Suprapubic skin (tissue), 4 donors: ENCODE results near the gene DYRK1B. TPM values are rescaled to one million over a fixed set of nuclear protein-coding genes. Genes with fewer than 3 reads are reported as not detected.

ENCODE experiments used
- DNase-seq, 2 donors: peaks; one replicate each; pipeline ENCODE4 v3.0.0-alpha.2; 2019; ENCODE audit warnings: low spot score in 2 of 2
- H3K27ac ChIP-seq: fragments of 200-600 bp; sonication (generic); one replicate; pipeline ENCODE4 v1.5.1; 2019
- H3K27me3 ChIP-seq: fragments of 200-600 bp; sonication (generic); one replicate; pipeline ENCODE4 v1.5.1; 2019
- H3K36me3 ChIP-seq: fragments of 200-600 bp; sonication (generic); one replicate; pipeline ENCODE4 v1.5.1; 2019
- H3K4me1 ChIP-seq: fragments of 200-600 bp; sonication (generic); one replicate; pipeline ENCODE4 v1.5.1; 2019
- H3K4me3 ChIP-seq: fragments of 200-600 bp; sonication (generic); one replicate; pipeline ENCODE4 v1.5.1; 2019; ENCODE audit warnings: mild to moderate bottlenecking
- H3K9me3 ChIP-seq: fragments of 200-600 bp; sonication (generic); one replicate; pipeline ENCODE4 v1.5.1; 2019
- CTCF ChIP-seq, 2 donors: fragments of 200-600 bp in 1 of 2; fragments of 450-650 bp in 1 of 2; sonication (generic) in 1 of 2; IDR thresholded peaks; one replicate each; pipeline ENCODE4 v1.5.1; 2016 to 2019; ENCODE audit warnings: antibody characterized with exemption in 2 of 2, mild to moderate bottlenecking in 1 of 2, moderate library complexity in 1 of 2
- EP300 ChIP-seq: sonication (generic); formaldehyde crosslinking; IDR thresholded peaks from one replicate; pipeline ENCODE4 v1.6.1; 2017; ENCODE audit warnings: antibody characterized with exemption
- POLR2A ChIP-seq, 2 donors: fragments of 450-650 bp; IDR thresholded peaks; one replicate each; pipeline ENCODE4 v1.6.1; 2017; ENCODE audit warnings: antibody characterized with exemption in 2 of 2, mild to moderate bottlenecking in 2 of 2, moderate library complexity in 2 of 2
- POLR2AphosphoS5 ChIP-seq, 3 donors: sonication (generic); formaldehyde crosslinking; IDR thresholded peaks; one replicate each; pipeline ENCODE4 v1.6.1; 2017; ENCODE audit warnings: antibody characterized with exemption in 3 of 3
- WGBS: methylation state at CpG from one replicate; pipeline ENCODE4 v1.1.5; 2018; 5-methylcytosine and 5-hydroxymethylcytosine counted together
- total RNA-seq, 4 donors: library from RNA; depleted of rRNA; stranded (reverse); fragments of >200 nt; gene quantifications; one replicate each; pipeline ENCODE4 v1.1.0, GENCODE V29; 2016

The DYRK1B gene
- total RNA-seq, 4 donors from 2014 or later: 17.9 to 31.7 (median 24.2) TPM

- H3K9me3 ChIP-seq: no peaks in the 10 kb centered on the region
- H3K36me3 ChIP-seq: no peaks in the 10 kb centered on the region
- DNase-seq: no peak
- H3K4me3 ChIP-seq: peak overlapping the region; percentile 63
- TF ChIP-seq EP300: no peak
- TF ChIP-seq POLR2A (IDR thresholded peaks at IDR 0.05): no peak
- no peak for TF ChIP-seq POLR2AphosphoS5 (IDR thresholded peaks at IDR 0.05)
- no peak for TF ChIP-seq CTCF (IDR thresholded peaks at IDR 0.05)
- H3K27ac ChIP-seq: peak overlapping the region; percentile 77
- H3K27me3 ChIP-seq: no peaks in the 10 kb centered on the region
- 36% methylated on average over 12 of the region's 12 CpGs for WGBS
- H3K4me1 ChIP-seq: peaks cover 45% of the 10 kb centered on the region
These were observed 12.9 kb upstream of the DYRK1B start for GRCh38 chr19:39846678-39847486.

- DNase-seq: peak; percentile 97 to 98
- Histone ChIP-seq H3K9me3 (no peaks in the 10 kb centered on the region), H3K4me3 (peak within 1 kb of the TSS; percentile 63), H3K36me3 (no peaks in the 10 kb centered on the region), H3K27ac (peak within 1 kb of the TSS; percentile 77), H3K27me3 (no peaks in the 10 kb centered on the region), H3K4me1 (peaks cover 53% of the 10 kb centered on the region)
- 1% methylated on average over 38 of the region's 57 CpGs for WGBS
- TF ChIP-seq EP300 (no peak), POLR2AphosphoS5 (IDR thresholded peaks at IDR 0.05) (peak in 1 of 3 donors; percentile 55), CTCF (IDR thresholded peaks at IDR 0.05) (no peak), POLR2A (IDR thresholded peaks at IDR 0.05) (peak in 1 of 2 donors; percentile 27)
These were observed 12.1 kb upstream of the DYRK1B start, which contains the start of gene FBL for GRCh38 chr19:39845933-39846677. TSS of gene FBL (minus strand) at chr19:39846379. CDS start at chr19:39846300, 79 bp downstream.

DNA sequence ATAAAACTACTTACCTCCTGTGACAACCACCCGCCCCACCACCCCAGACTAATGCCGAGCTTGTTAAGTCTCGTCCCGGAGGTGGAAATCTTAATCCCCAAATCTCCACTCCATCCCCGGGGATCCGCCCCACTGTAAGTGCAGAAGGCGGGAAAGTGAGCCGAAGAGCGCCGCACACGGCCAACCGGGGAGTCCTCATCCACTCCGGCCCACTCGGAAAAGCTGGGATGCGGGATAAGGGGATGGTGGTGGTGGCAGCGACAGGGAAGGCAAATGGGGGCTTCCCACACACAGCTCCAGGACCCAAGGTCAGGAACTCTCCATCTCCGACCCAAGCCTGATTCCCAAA is 11.6 kb upstream of the DYRK1B start:
- peaks cover 55% of the 10 kb centered on the region for H3K4me1 ChIP-seq
- no peak for DNase-seq

GRCh38 chr19:39845172-39845571 is 11.2 kb upstream of the DYRK1B start:
- H3K9me3 ChIP-seq: no peaks in the 10 kb centered on the region
- 31% methylated on average over 5 of the region's 5 CpGs for WGBS
- no peaks in the 10 kb centered on the region for H3K36me3 ChIP-seq
- H3K4me3 ChIP-seq: peak overlapping the region; percentile 63
- no peaks in the 10 kb centered on the region for H3K27me3 ChIP-seq
- no peak for TF ChIP-seq POLR2AphosphoS5 (IDR thresholded peaks at IDR 0.05)
- TF ChIP-seq CTCF (IDR thresholded peaks at IDR 0.05): no peak
- no peak for TF ChIP-seq POLR2A (IDR thresholded peaks at IDR 0.05)
- no peak for TF ChIP-seq EP300
- no peak overlapping the region for H3K27ac ChIP-seq
- DNase-seq: no peak
- peaks cover 55% of the 10 kb centered on the region for H3K4me1 ChIP-seq

More for the DNA sequence above, 11.6 kb upstream of the DYRK1B start:
- no peaks in the 10 kb centered on the region for H3K27me3 ChIP-seq
- H3K4me3 ChIP-seq: peak overlapping the region; percentile 63
- no peaks in the 10 kb centered on the region for H3K36me3 ChIP-seq
- peak overlapping the region; percentile 77 for H3K27ac ChIP-seq
- H3K9me3 ChIP-seq: no peaks in the 10 kb centered on the region
- TF ChIP-seq CTCF (IDR thresholded peaks at IDR 0.05) (no peak), EP300 (no peak), POLR2AphosphoS5 (IDR thresholded peaks at IDR 0.05) (no peak), POLR2A (IDR thresholded peaks at IDR 0.05) (no peak)
- 0% methylated on average over 17 of the region's 17 CpGs for WGBS
